HK-2 (cell line): ENCODE measurements around the gene SMARCAL1.
A peak's percentile ranks its signal among the peaks of the same experiment; 100 is the strongest.
"Not testable (repeated sequence)": the region's sequence is repeated elsewhere in the genome, so short reads cannot be mapped to it uniquely, and the experiment has no call there.

Experiments used
- DNase-seq: peaks from one replicate; pipeline ENCODE4 v3.0.0-alpha.2; 2018; ENCODE audit not compliant: unreplicated experiment

SMARCAL1 gene

GRCh38 chr2:216412022-216412999, at the start of gene SMARCAL1:
TSS of gene SMARCAL1 (plus strand) at chr2:216412484. CDS start at chr2:216414705, 2,221 bp downstream.
- peak; percentile 99 for DNase-seq

GRCh38 chr2:216362730-216363129, 49.6 kb upstream of the SMARCAL1 start:
- peak; percentile 11 for DNase-seq

GRCh38 chr2:216363221-216363620, 49.1 kb upstream of the SMARCAL1 start:
- DNase-seq = no peak

GRCh38 chr2:216365518-216365917, 46.8 kb upstream of the SMARCAL1 start:
- DNase-seq = no peak

GRCh38 chr2:216366777-216367471, 45.4 kb upstream of the SMARCAL1 start:
- DNase-seq = no peak

GRCh38 chr2:216369821-216370220, 42.5 kb upstream of the SMARCAL1 start:
- no peak for DNase-seq

- DNase-seq = peak; percentile 29
These were observed 41.1 kb upstream of the SMARCAL1 start for GRCh38 chr2:216370961-216371712.

- peak; percentile 93 for DNase-seq
These were observed 40.3 kb upstream of the SMARCAL1 start, which contains the start of gene MARCHF4 for GRCh38 chr2:216371721-216372702. TSS of gene MARCHF4 (minus strand) at chr2:216372483. CDS start at chr2:216370260, 2,223 bp downstream.

GRCh38 chr2:216372761-216373291, 39.5 kb upstream of the SMARCAL1 start:
- no peak for DNase-seq

GRCh38 chr2:216373896-216374295, 38.4 kb upstream of the SMARCAL1 start:
- no peak for DNase-seq

GRCh38 chr2:216375286-216375685, 37.0 kb upstream of the SMARCAL1 start:
- DNase-seq = no peak

- no peak for DNase-seq
These were observed 32.3 kb upstream of the SMARCAL1 start for GRCh38 chr2:216379977-216380376.

GRCh38 chr2:216384409-216384808, 27.9 kb upstream of the SMARCAL1 start:
- DNase-seq = not testable (repeated sequence)

- DNase-seq = no peak
These were observed 26.8 kb upstream of the SMARCAL1 start for GRCh38 chr2:216385478-216385877.

- no peak for DNase-seq
These were observed 25.0 kb upstream of the SMARCAL1 start for GRCh38 chr2:216387262-216387661.

- DNase-seq = no peak
These were observed 24.0 kb upstream of the SMARCAL1 start for GRCh38 chr2:216388046-216388884.

GRCh38 chr2:216389570-216389969, 22.7 kb upstream of the SMARCAL1 start:
- DNase-seq = no peak

- no peak for DNase-seq
These were observed 20.9 kb upstream of the SMARCAL1 start for GRCh38 chr2:216391401-216391800.

GRCh38 chr2:216392018-216392562, 20.2 kb upstream of the SMARCAL1 start:
- DNase-seq = no peak
